ENCODE measurements around the gene OTOGL.

OTOGL gene

GRCh38 chr12:80356097-80356496 is 256.8 kb downstream of the OTOGL start:
- DNase-seq (ENCODE audit: low read depth in 4 of 4, low spot score in 1 of 4): no peak

- no peak for DNase-seq (ENCODE audit: low read depth in 4 of 4, low spot score in 1 of 4)
Observed at GRCh38 chr12:80359703-80360102, 260.4 kb downstream of the OTOGL start.

GRCh38 chr12:80364056-80364455 is 264.7 kb downstream of the OTOGL start:
- DNase-seq (ENCODE audit: low read depth in 4 of 4, low spot score in 1 of 4): no peak

GRCh38 chr12:80373666-80374065 is 274.3 kb downstream of the OTOGL start:
- DNase-seq (ENCODE audit: low read depth in 4 of 4, low spot score in 1 of 4): no peak

GRCh38 chr12:80374615-80375014 is 275.3 kb downstream of the OTOGL start:
- DNase-seq (ENCODE audit: low read depth in 4 of 4, low spot score in 1 of 4): no peak

GRCh38 chr12:80377140-80377794 is 277.9 kb downstream of the OTOGL start:
- no peak for DNase-seq (ENCODE audit: low read depth in 4 of 4, low spot score in 1 of 4)

GRCh38 chr12:80381121-80381520 is 281.8 kb downstream of the OTOGL start:
- no peak for DNase-seq (ENCODE audit: low read depth in 4 of 4, low spot score in 1 of 4)

- no peak for DNase-seq (ENCODE audit: low read depth in 4 of 4, low spot score in 1 of 4)
Observed at GRCh38 chr12:80382254-80382653, 282.9 kb downstream of the OTOGL start.

GRCh38 chr12:80400571-80400991 is 301.2 kb downstream of the OTOGL start:
- no peak for DNase-seq (ENCODE audit: low read depth in 4 of 4, low spot score in 1 of 4)

GRCh38 chr12:80401191-80401590 is 301.9 kb downstream of the OTOGL start:
- no peak for DNase-seq (ENCODE audit: low read depth in 4 of 4, low spot score in 1 of 4)

GRCh38 chr12:80404629-80405028 is 305.3 kb downstream of the OTOGL start:
- DNase-seq (ENCODE audit: low read depth in 4 of 4, low spot score in 1 of 4): no peak

GRCh38 chr12:80406253-80406652 is 306.9 kb downstream of the OTOGL start:
- DNase-seq (ENCODE audit: low read depth in 4 of 4, low spot score in 1 of 4): no peak

GRCh38 chr12:80411787-80412186 is 312.4 kb downstream of the OTOGL start:
- DNase-seq (ENCODE audit: low read depth in 4 of 4, low spot score in 1 of 4): no peak

- no peak for DNase-seq (ENCODE audit: low read depth in 4 of 4, low spot score in 1 of 4)
Observed at GRCh38 chr12:80412343-80412953, 313.1 kb downstream of the OTOGL start.

- no peak for DNase-seq (ENCODE audit: low read depth in 4 of 4, low spot score in 1 of 4)
Observed at GRCh38 chr12:80413462-80413861, 314.1 kb downstream of the OTOGL start.

GRCh38 chr12:80415466-80415865 is 316.1 kb downstream of the OTOGL start:
- no peak for DNase-seq (ENCODE audit: low read depth in 4 of 4, low spot score in 1 of 4)

GRCh38 chr12:80419644-80420043 is 320.3 kb downstream of the OTOGL start:
- DNase-seq (ENCODE audit: low read depth in 4 of 4, low spot score in 1 of 4): no peak

- DNase-seq (ENCODE audit: low read depth in 4 of 4, low spot score in 1 of 4): no peak
Observed at GRCh38 chr12:80420075-80420474, 320.7 kb downstream of the OTOGL start.

- no peak for DNase-seq (ENCODE audit: low read depth in 4 of 4, low spot score in 1 of 4)
Observed at GRCh38 chr12:80422550-80422949, 323.2 kb downstream of the OTOGL start.
